ENCODE measurements around the gene CENATAC.
"Not testable (repeated sequence)": the region's sequence is repeated elsewhere in the genome, so short reads cannot be mapped to it uniquely, and the experiment has no call there.

CENATAC gene

GRCh38 chr11:119029340-119030028 is 31.5 kb downstream of the CENATAC start:
- H3K36me3 ChIP-seq (ENCODE audit: control insufficient read depth in 4 of 4, insufficient read depth in 4 of 4, low read length in 3 of 4): peaks cover 4 to 46% (median 30%) of the 10 kb centered on the region in 4 experiments
- CTCF ChIA-PET: interaction anchor here (1.0 to 3.0 kb wide), 2 partner anchors 9 to 17 kb away, joined by 3 to 19 read pairs; no protein-coding TSS in a partner anchor
- POLR2A ChIA-PET: no interaction called here
- H3K27me3 ChIP-seq (replicated peaks in 2 of 5; ENCODE audit: control insufficient read depth in 4 of 5, insufficient read depth in 5 of 5, low read length in 4 of 5): no peaks in the 10 kb centered on the region
- no peaks in the 10 kb centered on the region for H3K9me3 ChIP-seq (ENCODE audit: control extremely low read depth in 1 of 5, control insufficient read depth in 4 of 5, insufficient read depth in 2 of 5, low read depth in 1 of 5, low read length in 4 of 5)
- peak overlapping the region in 1 of 2 experiments; percentile 3 for H3K27ac ChIP-seq (ENCODE audit: insufficient read depth in 1 of 2, low read depth in 1 of 2, low read length in 2 of 2, poor library complexity in 1 of 2, severe bottlenecking in 2 of 2)
- WGBS (ENCODE audit: insufficient coverage): 58% methylated on average over 7 of the region's 10 CpGs
- no peak for DNase-seq
- H3K4me3 ChIP-seq (ENCODE audit: control insufficient read depth in 1 of 7, extremely low read depth in 1 of 7, insufficient read depth in 4 of 7, low read depth in 2 of 7, low read length in 6 of 7): peak overlapping the region in 6 of 7 experiments; percentile 49 to 88 (median 84)
- H3K4me1 ChIP-seq (ENCODE audit: control extremely low read depth in 1 of 4, control insufficient read depth in 4 of 4, insufficient read depth in 4 of 4, low read length in 3 of 4): peaks cover 0 to 22% (median 21%) of the 10 kb centered on the region in 4 experiments

- CTCF ChIA-PET: interaction anchor here (0.6 to 3.0 kb wide), 4 partner anchors 9 to 72 kb away, joined by 3 to 19 read pairs (median 8); partner anchors contain the start of genes DPAGT1, RPS25 and TRAPPC4
- H3K27ac ChIP-seq (ENCODE audit: insufficient read depth in 1 of 2, low read depth in 1 of 2, low read length in 2 of 2, poor library complexity in 1 of 2, severe bottlenecking in 2 of 2): no peak overlapping the region
- 5% methylated on average over 10 of the region's 13 CpGs for WGBS (ENCODE audit: insufficient coverage)
Observed at GRCh38 chr11:119030029-119030328, 32.0 kb downstream of the CENATAC start.

DNA sequence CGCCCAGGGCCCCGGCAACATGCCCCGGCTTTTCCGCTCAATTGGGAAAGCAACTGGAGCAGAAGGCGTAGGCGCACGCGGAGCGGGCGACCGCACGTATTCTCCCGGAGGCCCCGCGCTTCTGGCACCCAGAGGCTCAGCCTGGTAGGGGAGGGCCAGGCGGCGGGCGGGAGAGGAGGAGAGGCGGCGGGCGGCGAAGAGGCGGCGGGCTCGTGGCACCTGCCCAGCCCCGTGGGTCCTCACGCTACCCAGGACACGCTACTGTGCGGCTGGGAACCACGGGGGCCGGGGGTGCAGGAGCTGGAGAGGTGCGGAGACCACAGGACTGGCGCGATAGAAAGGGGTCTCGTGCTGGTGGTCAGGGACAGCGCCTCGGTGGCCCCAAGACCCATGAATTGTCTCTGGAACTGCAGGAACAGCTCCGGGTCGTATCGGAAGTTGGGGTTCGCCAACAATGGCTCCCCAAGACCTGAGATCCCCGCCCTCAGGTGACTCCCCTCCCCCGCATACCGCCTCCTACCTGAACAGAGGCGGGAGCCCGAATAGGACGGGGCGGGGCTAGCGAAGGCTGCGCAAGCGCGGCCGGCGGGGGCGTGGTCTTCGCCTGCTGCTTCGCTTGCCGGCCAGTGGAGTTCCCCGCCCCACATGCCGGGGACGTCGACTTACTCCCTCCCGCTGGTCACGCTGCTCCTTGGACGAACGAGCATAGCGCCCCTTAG is 32.5 kb downstream of the CENATAC start, which contains the start of gene SLC37A4:
TSS of gene SLC37A4 (minus strand) at position 549 of the 719 bp plus-strand sequence.
- POLR2A ChIA-PET: interaction anchor here (0.6 kb wide), 1 partner anchor 66 kb away, joined by 3 read pairs; no protein-coding TSS in a partner anchor
- CTCF ChIA-PET: interaction anchor here (0.6 to 3.0 kb wide), 7 partner anchors 8 to 72 kb away, joined by 3 to 19 read pairs (median 4); partner anchors contain the start of genes DPAGT1, HYOU1, RPS25 and TRAPPC4
- Histone ChIP-seq H3K36me3 (ENCODE audit: control insufficient read depth in 4 of 4, insufficient read depth in 4 of 4, low read length in 3 of 4) (peaks cover 2 to 36% (median 23%) of the 10 kb centered on the region in 4 experiments), H3K4me1 (ENCODE audit: control extremely low read depth in 1 of 4, control insufficient read depth in 4 of 4, insufficient read depth in 4 of 4, low read length in 3 of 4) (peaks cover 0 to 22% (median 21%) of the 10 kb centered on the region in 4 experiments), H3K4me3 (ENCODE audit: control insufficient read depth in 1 of 7, extremely low read depth in 1 of 7, insufficient read depth in 4 of 7, low read depth in 2 of 7, low read length in 6 of 7) (peak within 1 kb of the TSS; percentile 49 to 88 (median 83)), H3K27me3 (replicated peaks in 2 of 5; ENCODE audit: control insufficient read depth in 4 of 5, insufficient read depth in 5 of 5, low read length in 4 of 5) (no peaks in the 10 kb centered on the region), H3K9me3 (ENCODE audit: control extremely low read depth in 1 of 5, control insufficient read depth in 4 of 5, insufficient read depth in 2 of 5, low read depth in 1 of 5, low read length in 4 of 5) (no peaks in the 10 kb centered on the region), H3K27ac (ENCODE audit: insufficient read depth in 1 of 2, low read depth in 1 of 2, low read length in 2 of 2, poor library complexity in 1 of 2, severe bottlenecking in 2 of 2) (peak within 1 kb of the TSS in 1 of 2 experiments; percentile 73)
- WGBS (ENCODE audit: insufficient coverage): 0% methylated on average over 45 of the region's 67 CpGs
- DNase-seq: peak; percentile 98 to 99 (median 99)

More at GRCh38 chr11:119030029-119030328, 32.0 kb downstream of the CENATAC start:
- H3K4me3 ChIP-seq (ENCODE audit: control insufficient read depth in 1 of 7, extremely low read depth in 1 of 7, insufficient read depth in 4 of 7, low read depth in 2 of 7, low read length in 6 of 7): peak overlapping the region; percentile 49 to 88 (median 83)
- no peak for DNase-seq
- peaks cover 2 to 41% (median 27%) of the 10 kb centered on the region in 4 experiments for H3K36me3 ChIP-seq (ENCODE audit: control insufficient read depth in 4 of 4, insufficient read depth in 4 of 4, low read length in 3 of 4)
- POLR2A ChIA-PET: no interaction called here
- no peaks in the 10 kb centered on the region for H3K9me3 ChIP-seq (ENCODE audit: control extremely low read depth in 1 of 5, control insufficient read depth in 4 of 5, insufficient read depth in 2 of 5, low read depth in 1 of 5, low read length in 4 of 5)
- H3K27me3 ChIP-seq (replicated peaks in 2 of 5; ENCODE audit: control insufficient read depth in 4 of 5, insufficient read depth in 5 of 5, low read length in 4 of 5): no peaks in the 10 kb centered on the region
- peaks cover 0 to 22% (median 21%) of the 10 kb centered on the region in 4 experiments for H3K4me1 ChIP-seq (ENCODE audit: control extremely low read depth in 1 of 4, control insufficient read depth in 4 of 4, insufficient read depth in 4 of 4, low read length in 3 of 4)

GRCh38 chr11:119031912-119032280 is 34.0 kb downstream of the CENATAC start:
- H3K27me3 ChIP-seq (replicated peaks in 2 of 5; ENCODE audit: control insufficient read depth in 4 of 5, insufficient read depth in 5 of 5, low read length in 4 of 5): no peaks in the 10 kb centered on the region
- H3K9me3 ChIP-seq (ENCODE audit: control extremely low read depth in 1 of 5, control insufficient read depth in 4 of 5, insufficient read depth in 2 of 5, low read depth in 1 of 5, low read length in 4 of 5): no peaks in the 10 kb centered on the region
- 89% methylated on average over 5 of the region's 9 CpGs for WGBS (ENCODE audit: insufficient coverage)
- peaks cover 0 to 22% (median 21%) of the 10 kb centered on the region in 4 experiments for H3K4me1 ChIP-seq (ENCODE audit: control extremely low read depth in 1 of 4, control insufficient read depth in 4 of 4, insufficient read depth in 4 of 4, low read length in 3 of 4)
- no peak for DNase-seq
- H3K27ac ChIP-seq (ENCODE audit: insufficient read depth in 1 of 2, low read depth in 1 of 2, low read length in 2 of 2, poor library complexity in 1 of 2, severe bottlenecking in 2 of 2): no peak overlapping the region
- no peak overlapping the region for H3K4me3 ChIP-seq (ENCODE audit: control insufficient read depth in 1 of 7, extremely low read depth in 1 of 7, insufficient read depth in 4 of 7, low read depth in 2 of 7, low read length in 6 of 7)
- CTCF ChIA-PET: interaction anchor here (0.9 to 3.0 kb wide), 5 partner anchors 8 to 24 kb away, joined by 3 to 19 read pairs (median 4); partner anchors contain the start of genes RPS25 and TRAPPC4
- peaks cover 2 to 22% (median 9%) of the 10 kb centered on the region in 4 experiments for H3K36me3 ChIP-seq (ENCODE audit: control insufficient read depth in 4 of 4, insufficient read depth in 4 of 4, low read length in 3 of 4)
- POLR2A ChIA-PET: interaction anchor here (0.8 to 1.1 kb wide), 3 partner anchors 9 to 24 kb away, joined by 3 read pairs; no protein-coding TSS in a partner anchor

DNA sequence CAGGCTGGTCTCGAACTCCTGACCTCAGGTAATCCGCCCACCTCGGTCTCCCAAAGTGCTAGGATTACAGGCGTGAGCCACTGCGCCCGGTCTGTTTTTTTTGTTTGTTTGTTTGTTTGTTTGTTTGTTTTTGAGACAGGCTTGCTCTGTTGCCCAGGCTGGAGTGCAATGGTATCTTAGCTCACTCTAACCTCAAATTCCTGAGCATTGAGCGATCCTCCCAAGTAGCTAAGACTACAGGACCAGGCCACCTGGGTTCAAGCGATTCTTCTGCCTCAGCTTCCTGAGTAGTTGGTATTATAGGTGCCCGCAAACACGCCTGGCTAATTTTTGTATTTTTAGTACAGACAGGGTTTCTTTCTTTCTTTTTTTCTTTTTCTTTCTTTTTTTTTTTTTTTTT is 35.5 kb downstream of the CENATAC start:
- not testable (repeated sequence) for H3K4me3 ChIP-seq (ENCODE audit: control insufficient read depth in 1 of 7, extremely low read depth in 1 of 7, insufficient read depth in 4 of 7, low read depth in 2 of 7, low read length in 6 of 7)
- POLR2A ChIA-PET: interaction anchor here (0.9 kb wide), 1 partner anchor 10 kb away, joined by 3 read pairs; no protein-coding TSS in a partner anchor
- WGBS (ENCODE audit: insufficient coverage): 95% methylated on average over 4 of the region's 10 CpGs

DNA sequence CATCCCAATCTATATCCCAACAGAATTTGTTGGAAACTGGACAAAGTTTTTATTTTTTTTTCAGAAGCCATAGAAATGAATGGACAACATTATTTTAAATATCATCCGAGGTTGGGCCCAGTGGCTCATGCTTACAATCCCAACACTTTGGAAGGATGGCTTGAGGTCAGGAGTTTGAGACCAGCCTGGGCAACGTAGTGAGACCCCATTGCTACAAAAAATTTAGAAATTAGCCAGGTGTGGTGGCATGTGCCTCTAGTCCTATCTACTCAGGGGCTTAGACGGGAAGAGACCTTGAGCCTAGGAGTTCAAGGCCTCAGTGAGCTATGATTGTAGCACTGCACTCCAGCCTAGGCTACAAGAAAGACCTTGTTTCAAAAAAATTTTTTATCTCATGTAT is 36.9 kb downstream of the CENATAC start:
- Histone ChIP-seq H3K36me3 (ENCODE audit: control insufficient read depth in 4 of 4, insufficient read depth in 4 of 4, low read length in 3 of 4) (no peaks in the 10 kb centered on the region), H3K27ac (ENCODE audit: insufficient read depth in 1 of 2, low read depth in 1 of 2, low read length in 2 of 2, poor library complexity in 1 of 2, severe bottlenecking in 2 of 2) (no peak overlapping the region), H3K4me3 (ENCODE audit: control insufficient read depth in 1 of 7, extremely low read depth in 1 of 7, insufficient read depth in 4 of 7, low read depth in 2 of 7, low read length in 6 of 7) (no peak overlapping the region), H3K9me3 (ENCODE audit: control extremely low read depth in 1 of 5, control insufficient read depth in 4 of 5, insufficient read depth in 2 of 5, low read depth in 1 of 5, low read length in 4 of 5) (no peaks in the 10 kb centered on the region), H3K4me1 (ENCODE audit: control extremely low read depth in 1 of 4, control insufficient read depth in 4 of 4, insufficient read depth in 4 of 4, low read length in 3 of 4) (peaks cover 0 to 11% (median 9%) of the 10 kb centered on the region in 4 experiments), H3K27me3 (replicated peaks in 2 of 5; ENCODE audit: control insufficient read depth in 4 of 5, insufficient read depth in 5 of 5, low read length in 4 of 5) (no peaks in the 10 kb centered on the region)
- DNase-seq: no peak
- POLR2A ChIA-PET: no interaction called here
- CTCF ChIA-PET: interaction anchor here (0.9 to 1.4 kb wide), 2 partner anchors 10 to 12 kb away, joined by 3 to 6 read pairs; no protein-coding TSS in a partner anchor
- 100% methylated on average over 3 of the region's 3 CpGs for WGBS (ENCODE audit: insufficient coverage)

More for the DNA sequence above, 35.5 kb downstream of the CENATAC start:
- not testable (repeated sequence) for DNase-seq; H3K36me3 ChIP-seq (ENCODE audit: control insufficient read depth in 4 of 4, insufficient read depth in 4 of 4, low read length in 3 of 4); H3K27me3 ChIP-seq (replicated peaks in 2 of 5; ENCODE audit: control insufficient read depth in 4 of 5, insufficient read depth in 5 of 5, low read length in 4 of 5); H3K27ac ChIP-seq (ENCODE audit: insufficient read depth in 1 of 2, low read depth in 1 of 2, low read length in 2 of 2, poor library complexity in 1 of 2, severe bottlenecking in 2 of 2); H3K9me3 ChIP-seq (ENCODE audit: control extremely low read depth in 1 of 5, control insufficient read depth in 4 of 5, insufficient read depth in 2 of 5, low read depth in 1 of 5, low read length in 4 of 5)
- CTCF ChIA-PET: interaction anchor here (0.7 to 1.7 kb wide), 7 partner anchors 9 to 61 kb away, joined by 3 to 7 read pairs (median 4); a partner anchor contains a TSS
- peaks cover 0 to 22% (median 21%) of the 10 kb centered on the region in 4 experiments for H3K4me1 ChIP-seq (ENCODE audit: control extremely low read depth in 1 of 4, control insufficient read depth in 4 of 4, insufficient read depth in 4 of 4, low read length in 3 of 4)
